SK-N-MC (cell line): Measurements from ENCODE around the gene F2.

Source experiments
- EZH2 ChIP-seq: fragments of 200-600 bp; sonication (generic); IDR thresholded peaks from one replicate; pipeline ENCODE4 v1.6.1; 2017; ENCODE audit warnings: antibody characterized with exemption
- POLR2AphosphoS5 ChIP-seq: IDR thresholded peaks from 2 replicates; pipeline ENCODE4 v1.6.1; 2012; ENCODE audit warnings: mild to moderate bottlenecking, low read depth, low read length, borderline replicate concordance

GRCh38 chr11:46701078-46701654 lies 17.8 kb upstream of the F2 start:
- TF ChIP-seq POLR2AphosphoS5 (peak; percentile 45; the same call in 1 of the 2 replicates), EZH2 (no peak)
